ENCODE results near the gene SNAP29.
"Not testable (repeated sequence)": the region's sequence is repeated elsewhere in the genome, so short reads cannot be mapped to it uniquely, and the experiment has no call there.

The SNAP29 gene

GRCh38 chr22:20937794-20938671 lies 79.2 kb downstream of the SNAP29 start:
- DNase-seq (ENCODE audit: low read depth) = no peak
- TF ChIP-seq CTCF (IDR thresholded peaks at IDR 0.05; ENCODE audit: low read depth, low read length, missing control alignments) = no peak
- no peak overlapping the region for H3K4me3 ChIP-seq (ENCODE audit: low read depth, low read length)
- in situ Hi-C loops (cut with HindIII; ENCODE audit: low sequenced_read_pairs) = no loop called here

GRCh38 chr22:20939457-20940185 lies 80.8 kb downstream of the SNAP29 start:
- H3K4me3 ChIP-seq (ENCODE audit: low read depth, low read length); in situ Hi-C loops (cut with HindIII; ENCODE audit: low sequenced_read_pairs); DNase-seq (ENCODE audit: low read depth): not testable (repeated sequence)

GRCh38 chr22:20940186-20940651 lies 81.4 kb downstream of the SNAP29 start:
- no peak overlapping the region for H3K4me3 ChIP-seq (ENCODE audit: low read depth, low read length)
- no peak for TF ChIP-seq CTCF (IDR thresholded peaks at IDR 0.05; ENCODE audit: low read depth, low read length, missing control alignments)
- peak; percentile 22 for DNase-seq (ENCODE audit: low read depth)
- in situ Hi-C loops (cut with HindIII; ENCODE audit: low sequenced_read_pairs) = no loop called here

Measured in astrocyte of the cerebellum (primary cell).